ENCODE measurements around the gene NCOA3.
"Not testable (repeated sequence)": the region's sequence is repeated elsewhere in the genome, so short reads cannot be mapped to it uniquely, and the experiment has no call there.

NCOA3 gene

GRCh38 chr20:47501482-47502270 lies at the start of gene NCOA3:
Gene NCOA3 (plus strand): TSS chr20:47501887. CDS start chr20:47622248, 120,361 bp downstream.
- peak; percentile 95 for DNase-seq

DNA sequence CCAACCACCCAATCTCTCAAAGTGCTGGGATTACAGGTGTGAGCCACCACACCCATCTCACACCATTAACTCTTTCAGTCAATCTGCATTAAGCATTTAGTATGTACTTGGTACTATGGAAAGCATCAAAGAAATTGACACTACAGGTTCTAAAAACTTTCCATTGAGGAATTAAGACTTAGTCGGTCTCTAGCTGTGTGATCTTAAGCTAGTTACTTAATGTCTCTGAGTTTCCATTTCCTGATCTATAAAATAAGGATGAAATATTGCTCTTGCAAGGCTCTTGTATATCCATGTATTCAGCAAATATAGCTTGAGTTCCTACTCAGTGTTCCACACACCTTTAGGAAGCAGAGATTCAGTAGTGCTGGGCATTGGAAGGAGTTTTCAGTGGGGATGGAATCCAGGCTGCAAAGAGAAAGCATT lies 48.9 kb upstream of the NCOA3 start:
- DNase-seq = no peak

DNA sequence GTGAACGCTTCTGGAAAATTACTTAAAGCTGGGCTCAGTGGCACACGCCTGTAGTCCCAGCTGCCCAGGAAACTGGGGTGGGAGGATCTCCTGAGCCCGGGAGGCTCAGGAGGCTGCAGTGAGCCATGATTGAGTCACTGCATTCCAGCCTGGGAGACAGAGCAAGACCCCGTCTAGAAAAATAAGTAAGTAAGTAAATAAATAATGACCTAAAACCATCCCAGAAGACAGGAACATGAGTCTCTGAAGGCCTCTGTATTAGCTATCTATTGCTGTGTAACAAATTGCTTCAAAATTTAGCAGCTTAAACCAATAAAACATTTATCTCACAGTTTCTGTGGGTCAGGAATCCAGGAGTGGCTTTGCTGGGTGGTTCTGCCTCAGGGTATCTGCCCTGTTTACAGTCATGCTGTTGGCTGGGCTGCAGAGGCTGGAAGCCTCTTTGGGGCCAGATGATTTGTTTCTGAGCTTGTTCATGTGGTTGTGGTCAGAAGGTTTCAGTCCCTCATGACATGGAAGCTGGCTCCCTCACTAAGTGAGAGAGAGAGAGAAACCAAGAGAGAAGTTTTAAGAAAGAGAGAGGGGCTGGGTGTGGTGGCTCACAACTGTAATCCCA lies 48.4 kb upstream of the NCOA3 start:
- peak; percentile 70 for DNase-seq

- DNase-seq = no peak
Measured at GRCh38 chr20:47454298-47455132, 47.2 kb upstream of the NCOA3 start.

GRCh38 chr20:47455133-47456040 lies 46.3 kb upstream of the NCOA3 start:
- no peak for DNase-seq

- DNase-seq = no peak
Measured at GRCh38 chr20:47456041-47456537, 45.6 kb upstream of the NCOA3 start.

DNA sequence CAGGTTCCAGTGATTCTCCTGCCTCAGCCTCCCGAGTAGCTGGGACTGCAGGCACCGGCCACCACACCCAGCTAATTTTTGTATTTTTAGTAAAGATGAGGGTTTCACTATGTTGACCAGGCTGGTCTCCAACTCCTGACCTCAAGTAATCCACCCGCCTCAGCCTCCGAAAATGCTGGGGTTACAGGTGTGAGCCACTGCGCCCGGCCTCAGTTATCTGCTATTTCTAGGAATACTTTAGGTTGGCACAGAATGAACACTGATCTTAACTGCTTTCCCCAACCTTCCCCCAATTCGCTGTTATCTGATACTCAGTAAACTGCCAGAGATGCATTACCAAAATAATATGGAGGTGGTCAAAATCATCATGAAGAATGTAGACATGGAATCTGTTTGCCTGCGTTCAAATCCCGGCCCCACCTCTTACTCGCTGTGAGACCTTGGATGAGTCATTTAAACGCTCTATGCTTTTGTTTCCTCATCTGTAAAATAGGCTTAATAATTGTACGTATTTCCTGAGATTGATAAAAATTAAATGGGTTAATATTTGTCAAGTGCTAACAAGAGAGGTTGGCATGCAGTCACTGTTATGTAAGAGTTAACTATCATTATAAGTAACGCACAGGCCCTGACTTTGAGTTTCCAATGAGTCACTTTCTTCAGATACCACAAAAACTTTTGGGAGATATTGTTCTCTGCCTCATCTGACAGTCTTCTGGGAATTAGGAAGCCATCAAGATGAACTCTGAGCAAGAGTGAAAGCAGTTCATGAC lies 44.5 kb upstream of the NCOA3 start:
- DNase-seq = no peak

DNA sequence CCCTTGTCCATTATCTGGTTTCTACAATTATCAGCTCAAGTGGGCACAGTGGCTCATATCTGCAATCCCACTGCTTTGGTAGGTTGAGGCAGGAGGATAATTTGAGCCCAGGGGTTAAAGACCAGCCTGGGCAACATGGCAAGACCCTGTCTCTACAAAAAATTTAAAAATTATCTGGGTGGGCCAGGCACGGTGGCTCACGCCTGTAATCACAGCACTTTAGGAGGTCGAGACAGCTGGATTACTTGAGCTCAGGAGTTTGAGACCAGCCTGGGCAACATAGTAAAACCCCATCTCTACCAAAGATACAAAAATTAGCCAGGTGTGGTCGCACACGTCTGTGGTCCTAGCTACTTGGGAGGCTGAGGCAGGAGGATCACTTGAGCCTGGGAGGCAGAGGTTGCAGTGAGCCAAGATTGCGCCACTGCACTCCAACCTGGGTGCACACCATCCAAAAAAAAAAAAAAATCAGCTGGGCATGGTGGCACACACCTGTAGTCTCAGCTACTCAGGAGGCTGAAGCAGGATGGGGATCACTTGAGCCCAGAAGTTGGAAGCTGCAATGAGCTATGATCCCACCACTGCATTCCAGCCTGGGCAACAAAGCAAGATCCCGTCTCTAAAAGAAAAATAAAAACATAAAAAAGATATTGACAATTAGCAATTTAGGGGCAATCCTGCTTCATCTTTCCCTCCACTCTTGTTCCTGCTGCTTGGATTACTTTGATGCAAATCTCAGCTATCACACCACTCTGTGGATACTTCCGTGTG lies 43.2 kb upstream of the NCOA3 start:
- DNase-seq = not testable (repeated sequence)

GRCh38 chr20:47459344-47460073 lies 42.2 kb upstream of the NCOA3 start:
- DNase-seq = no peak

- not testable (repeated sequence) for DNase-seq
Measured at GRCh38 chr20:47460761-47461112, 41.0 kb upstream of the NCOA3 start.

DNA sequence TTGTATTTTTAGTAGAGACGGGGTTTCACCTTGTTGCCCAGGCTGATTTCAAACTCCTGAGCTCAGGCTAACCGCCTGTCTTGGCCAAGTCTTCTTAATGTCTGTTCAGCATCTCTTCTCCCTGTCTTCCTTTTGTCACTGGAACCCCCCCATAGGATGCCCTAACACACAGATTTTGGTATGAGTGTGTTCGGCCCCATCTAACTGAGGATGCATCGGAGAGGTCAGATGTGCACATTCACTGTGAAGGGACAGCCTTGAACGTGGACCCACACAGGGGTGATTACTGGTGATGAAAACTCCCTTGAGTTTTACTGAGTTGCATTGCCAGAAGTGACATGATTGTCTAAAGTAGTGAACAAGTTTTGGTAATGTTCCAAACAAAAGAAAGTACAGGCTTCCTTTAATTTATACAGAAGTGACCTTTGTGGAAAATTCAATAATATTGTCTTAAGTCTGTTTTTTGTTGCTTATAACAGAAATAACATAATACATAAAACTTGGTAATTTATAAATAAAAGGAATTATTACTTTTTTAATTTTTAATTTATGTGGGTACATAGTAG lies 40.5 kb upstream of the NCOA3 start:
- no peak for DNase-seq

GRCh38 chr20:47461906-47462305 lies 39.8 kb upstream of the NCOA3 start:
- not testable (repeated sequence) for DNase-seq

DNA sequence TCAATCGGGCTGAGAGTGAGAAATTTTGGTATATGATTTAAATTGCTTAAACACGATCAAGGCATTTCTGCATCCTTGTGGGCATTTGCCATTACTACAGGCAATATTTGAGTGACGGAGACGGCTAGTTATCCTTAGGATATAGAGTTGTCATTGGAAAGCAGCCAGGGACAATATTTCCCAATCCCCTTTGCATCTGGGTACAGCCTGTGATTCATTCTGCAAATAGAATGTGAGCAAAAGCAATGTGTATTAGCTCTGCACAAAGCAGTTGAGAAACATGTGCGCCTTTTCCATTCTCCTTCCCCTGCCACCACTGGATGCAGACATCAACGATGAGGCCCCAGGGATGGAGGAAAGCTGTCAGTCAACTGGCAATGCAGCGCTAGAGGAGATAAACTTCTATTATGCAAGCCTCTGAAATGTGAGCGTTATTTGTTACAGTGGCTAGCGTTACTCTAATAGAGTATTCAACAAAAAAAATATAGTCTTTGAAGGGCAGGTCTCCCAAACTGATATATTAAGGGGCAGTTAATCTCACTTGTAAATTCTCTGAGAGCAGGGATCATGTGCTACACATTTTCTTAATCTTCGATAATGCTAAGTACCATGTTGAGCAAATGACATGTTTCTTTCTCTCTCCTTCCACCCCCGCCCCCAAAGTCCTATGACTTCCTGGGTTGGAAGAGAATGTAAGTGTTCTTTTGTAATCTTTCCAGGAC lies 37.1 kb upstream of the NCOA3 start:
- no peak for DNase-seq

GRCh38 chr20:47465335-47466090 lies 36.2 kb upstream of the NCOA3 start:
- DNase-seq = no peak

DNA sequence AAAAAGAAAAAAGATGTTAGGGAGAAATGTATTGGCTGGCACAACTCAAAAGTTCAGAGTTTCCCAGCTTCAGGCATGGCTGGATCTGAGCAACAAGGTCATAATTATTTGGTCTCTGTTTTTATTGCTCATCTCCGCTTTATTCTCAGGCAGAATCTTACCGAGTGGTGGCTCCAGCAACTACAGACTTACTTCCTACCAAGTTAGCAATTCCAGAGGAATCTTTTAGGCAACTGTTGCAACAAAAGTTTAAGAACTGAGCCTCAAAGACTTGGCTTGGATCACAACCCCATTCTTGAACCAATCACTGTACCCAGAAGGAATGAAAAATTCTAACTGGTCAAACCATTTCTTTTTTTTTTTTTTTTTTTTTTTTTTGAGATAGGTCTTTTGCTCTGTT lies 35.5 kb upstream of the NCOA3 start:
- DNase-seq = no peak

DNA sequence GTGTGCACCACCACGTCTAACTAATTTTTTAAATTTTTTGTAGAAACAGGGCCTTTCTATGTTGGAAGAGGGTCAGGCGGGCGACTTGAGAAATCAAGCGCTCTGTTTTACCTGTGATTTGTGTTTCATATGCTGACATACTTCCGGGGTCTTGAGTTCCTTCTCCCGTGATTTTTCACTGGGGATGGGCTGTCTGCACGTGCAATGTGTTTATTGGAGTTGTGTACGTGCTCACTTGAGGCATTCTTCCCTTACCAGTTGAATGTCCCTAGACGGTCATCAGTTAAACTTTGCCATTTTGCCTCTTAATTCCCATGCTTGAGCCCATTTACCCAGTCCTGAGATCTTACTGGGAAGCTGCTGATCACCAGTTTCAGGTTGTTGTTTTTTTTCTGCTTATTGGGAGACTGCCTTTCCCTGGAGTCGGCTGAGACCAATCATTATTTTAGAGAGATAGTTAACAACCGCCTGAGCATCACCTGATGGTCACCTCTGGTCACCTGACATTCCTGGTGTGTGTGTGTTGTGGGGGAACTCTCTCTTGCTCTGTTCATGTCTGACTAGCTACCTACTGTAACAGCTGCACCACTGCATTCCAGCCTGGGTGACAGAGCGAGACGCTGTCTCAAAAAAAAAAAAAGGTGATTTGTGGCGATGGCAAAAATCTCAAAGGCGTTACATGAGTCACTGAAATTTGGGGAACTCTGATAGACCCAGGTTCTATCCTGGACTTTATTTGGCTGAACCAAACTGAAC lies 34.8 kb upstream of the NCOA3 start:
- DNase-seq = no peak

- no peak for DNase-seq
Measured at GRCh38 chr20:47468290-47469050, 33.2 kb upstream of the NCOA3 start.

Measured in activated CD8-positive, alpha-beta memory T cell treated with anti-CD3 and anti-CD28 coated beads for 24 hours (primary cell).